Glomerular endothelial cell (primary cell): Measurements from ENCODE around the gene E2F8. TPM values are rescaled to one million over a fixed set of nuclear protein-coding genes. Genes with fewer than 3 reads are reported as not detected.

Experiments used
- DNase-seq: peaks from one replicate; pipeline ENCODE4 v3.0.0-alpha.2; 2011; ENCODE audit warnings: low read depth, low spot score; ENCODE audit errors: extremely low read depth
- total RNA-seq: library from RNA; depleted of rRNA; stranded (reverse); fragments of >200 nt; gene quantifications from 2 replicates; pipeline ENCODE4 v1.2.3, GENCODE V29; 2015

E2F8 gene
- total RNA-seq, 1 donor from 2014 or later = 2.3 TPM

DNA sequence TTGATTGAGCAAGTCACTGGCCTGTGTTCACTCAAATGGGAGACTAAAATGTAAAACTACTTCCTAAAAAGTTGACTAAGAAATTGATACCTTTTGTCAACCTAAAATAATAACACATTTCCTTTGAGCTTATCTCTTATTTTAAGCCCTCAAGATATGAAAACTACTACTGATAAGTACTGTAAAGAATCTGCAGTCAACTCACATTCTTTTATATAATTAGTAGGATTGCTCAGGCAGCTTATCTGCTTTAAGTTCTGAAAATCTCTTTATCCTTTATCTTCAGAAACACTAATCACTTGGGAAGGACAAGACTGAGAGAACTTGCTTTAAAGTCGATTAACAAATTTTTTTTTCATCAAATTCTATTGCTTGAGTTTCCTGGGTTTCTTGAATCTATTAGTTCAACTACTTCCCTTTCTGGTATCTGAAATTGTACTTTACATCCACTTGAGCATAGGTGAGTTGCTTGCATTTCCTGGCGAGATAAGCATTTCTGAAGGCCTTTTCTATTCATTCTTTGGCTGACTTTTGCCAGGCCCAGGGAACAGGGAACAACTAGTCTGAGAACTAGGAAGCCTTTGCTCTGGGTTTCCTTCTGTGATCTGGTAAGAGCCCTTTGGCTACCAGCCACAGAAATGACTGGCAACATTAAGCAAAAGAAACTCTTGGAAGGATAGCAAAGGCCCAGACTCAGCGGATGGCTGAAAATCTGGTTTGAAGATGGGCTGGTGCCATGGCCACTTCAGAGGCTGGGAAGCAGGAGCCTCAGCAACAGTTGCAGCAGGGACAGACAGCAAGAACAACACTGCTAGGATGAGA lies 19.6 kb downstream of the E2F8 start:
- DNase-seq = no peak

DNA sequence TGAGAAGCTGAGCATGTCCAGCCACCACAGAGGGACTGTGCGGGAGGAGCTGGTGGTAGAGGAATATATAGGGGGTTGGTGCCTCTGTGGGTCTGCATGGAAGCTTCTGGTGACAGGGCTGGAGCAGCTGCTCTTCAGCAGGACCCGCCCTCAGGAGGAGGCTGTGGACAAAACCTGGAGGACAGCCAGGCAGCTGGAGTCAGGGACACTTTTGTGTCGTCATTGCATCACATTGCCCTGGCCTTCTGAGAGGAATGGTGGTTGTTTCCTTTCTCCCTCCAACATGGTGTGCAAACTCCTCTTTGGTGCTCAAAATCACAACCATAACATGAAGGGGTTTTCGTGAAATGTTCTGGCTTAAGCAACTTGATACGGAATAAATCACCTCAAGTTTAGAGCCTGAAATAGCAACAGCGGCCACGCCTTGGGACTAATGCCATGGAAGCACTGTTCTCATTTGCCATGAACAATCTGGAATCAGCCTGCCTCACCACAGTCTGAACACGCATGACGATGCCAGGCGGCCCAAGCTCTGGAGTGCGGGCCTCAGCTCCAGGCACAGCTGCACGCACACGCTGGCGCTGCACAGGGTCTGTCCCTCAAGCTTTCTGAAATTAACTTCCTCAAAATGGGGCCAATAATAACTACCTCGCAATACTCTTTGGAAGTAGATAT lies 21.8 kb downstream of the E2F8 start:
- no peak for DNase-seq

DNA sequence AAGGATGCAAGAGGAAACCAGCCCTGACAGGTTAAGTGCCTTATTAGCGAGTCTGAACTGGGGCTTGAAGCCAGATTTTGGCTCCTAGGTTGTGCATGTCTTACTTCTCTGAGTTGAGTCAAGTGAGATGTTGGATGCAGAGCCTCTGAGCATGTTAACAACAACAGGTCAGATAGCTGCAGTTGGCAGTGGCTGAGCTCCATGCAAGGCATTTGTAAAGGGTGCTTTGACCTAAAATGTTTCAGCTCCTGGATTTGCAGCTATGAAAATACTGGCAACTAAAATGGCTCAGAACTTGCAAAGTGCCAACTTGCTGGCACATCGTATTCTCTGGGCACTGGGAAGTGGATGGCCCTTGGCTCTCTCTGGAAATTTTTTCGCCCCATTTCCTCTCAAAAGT lies 22.5 kb downstream of the E2F8 start:
- no peak for DNase-seq

- no peak for DNase-seq
Observed at GRCh38 chr11:19216709-19217374, 23.9 kb downstream of the E2F8 start.

GRCh38 chr11:19216021-19216420 lies 24.7 kb downstream of the E2F8 start:
- no peak for DNase-seq

DNA sequence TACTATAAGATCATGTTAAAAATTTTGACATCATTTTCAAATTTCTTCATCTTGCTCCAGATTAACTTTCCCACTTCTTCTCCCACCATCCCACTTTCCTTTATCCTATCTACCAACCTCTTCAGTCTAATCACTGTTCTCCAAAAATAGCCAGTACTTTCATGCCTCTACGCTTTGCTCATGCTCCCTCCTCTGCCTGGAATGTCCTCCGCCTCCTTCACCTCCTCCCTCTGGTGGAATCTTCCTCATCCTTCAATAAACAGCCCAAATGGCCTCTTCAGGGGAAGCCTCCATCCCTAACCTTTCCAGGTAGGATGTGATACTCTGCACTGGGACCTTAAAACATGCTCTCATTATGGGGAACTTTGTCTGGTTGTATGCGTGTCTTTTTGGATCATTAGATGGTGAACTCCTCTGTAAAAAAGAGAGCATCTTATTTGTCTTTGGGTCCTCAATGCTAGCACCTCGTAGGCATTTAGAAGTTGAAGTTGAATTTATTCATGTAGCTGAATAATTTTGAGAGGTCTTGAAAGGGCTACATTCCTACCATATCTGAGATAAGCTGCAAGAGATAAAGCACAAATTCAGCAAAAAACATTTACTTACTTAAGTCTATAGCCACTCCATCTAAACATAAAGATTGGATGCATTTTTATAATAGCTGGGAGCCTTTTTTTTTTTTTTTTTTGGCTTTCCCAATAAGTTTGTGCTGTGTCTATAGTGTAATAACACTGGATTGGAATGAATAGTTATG lies 31.0 kb downstream of the E2F8 start:
- DNase-seq = no peak

DNA sequence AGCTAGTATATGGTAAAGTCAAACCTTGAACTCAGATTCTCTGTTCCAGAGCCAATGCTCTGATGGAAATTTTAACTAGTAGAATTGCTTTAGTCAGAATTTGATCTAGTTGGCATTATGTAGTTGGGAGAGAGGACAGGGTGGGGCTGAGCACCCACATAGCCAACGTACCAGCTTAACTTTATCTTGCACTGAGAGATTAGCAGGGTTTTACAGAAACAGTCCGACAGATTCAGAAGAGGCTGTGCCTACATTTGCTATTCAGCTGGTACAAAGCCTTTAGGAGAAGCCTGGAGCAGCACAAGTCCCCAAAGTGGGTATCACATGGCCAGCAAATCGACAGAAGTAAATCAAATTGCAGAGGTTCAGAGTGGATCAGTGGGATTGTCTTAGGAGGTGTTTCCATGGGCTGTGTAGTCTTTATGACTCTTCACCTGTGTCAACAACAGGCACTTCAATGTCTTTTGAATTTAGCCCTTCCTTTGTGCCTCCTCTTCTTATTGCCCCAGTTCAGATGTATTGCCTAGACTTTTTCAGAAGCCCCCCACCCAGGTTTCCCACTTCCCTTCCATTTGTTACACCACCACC lies 31.7 kb downstream of the E2F8 start:
- DNase-seq = no peak

- no peak for DNase-seq
Observed at GRCh38 chr11:19208181-19208580, 32.6 kb downstream of the E2F8 start.

DNA sequence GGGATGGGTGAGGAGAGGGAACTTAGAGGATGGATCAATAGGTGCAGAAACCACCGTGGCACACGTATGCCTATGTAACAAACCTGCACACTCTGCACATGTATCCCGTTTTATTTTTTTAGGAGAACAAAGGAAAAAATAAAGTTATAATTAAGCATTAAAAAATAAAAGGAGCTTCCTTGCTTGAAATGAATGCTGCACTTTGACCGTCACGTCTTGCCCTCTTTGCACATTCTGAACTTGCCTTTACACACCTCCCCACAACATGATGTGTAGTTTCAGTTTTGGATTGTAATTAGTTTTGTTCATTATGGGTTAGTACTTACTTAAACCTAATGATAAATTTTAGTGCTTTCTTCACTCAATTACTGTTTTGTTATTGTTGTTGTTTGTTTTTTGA lies 35.9 kb downstream of the E2F8 start:
- DNase-seq = no peak

DNA sequence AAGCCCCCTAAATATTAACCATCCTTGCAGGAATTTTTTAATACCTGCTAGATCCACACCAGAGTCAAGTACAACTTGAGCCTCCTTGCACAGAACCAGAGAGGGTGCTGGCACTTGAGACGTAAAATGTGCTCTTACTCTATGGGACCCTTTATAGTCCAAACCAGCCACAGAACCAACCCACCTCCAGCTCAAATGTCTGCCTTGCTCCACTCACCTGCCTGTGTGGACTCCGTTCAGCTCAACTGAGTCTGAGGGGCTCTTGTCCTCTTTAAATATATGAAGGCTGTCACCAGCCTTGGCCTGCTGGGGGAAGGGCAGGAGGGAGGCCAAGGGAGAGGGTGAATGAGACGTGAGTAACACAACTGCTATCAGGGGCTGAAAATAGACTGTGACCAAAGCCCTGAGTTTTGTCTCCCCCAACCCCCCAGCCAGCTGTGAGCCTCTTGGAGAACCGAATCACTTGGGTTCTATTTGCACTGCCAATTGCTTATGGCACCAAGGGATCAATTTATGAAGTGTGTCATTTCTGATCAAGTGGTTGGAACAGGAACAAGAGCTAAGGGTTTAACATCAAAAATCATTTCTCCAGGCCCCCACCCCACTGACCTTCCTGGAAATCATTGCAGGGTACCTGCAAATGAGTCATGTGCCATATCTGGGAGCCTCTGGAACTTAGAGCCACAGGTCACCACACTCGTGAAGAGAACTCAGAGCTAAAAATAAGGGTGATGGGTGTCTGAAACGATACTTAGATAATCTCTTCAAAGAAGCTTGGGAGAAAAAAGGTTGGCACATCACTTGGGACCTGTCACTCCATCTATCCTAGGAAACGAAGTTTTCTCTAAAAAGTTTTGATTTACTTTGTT lies 38.8 kb downstream of the E2F8 start, which contains the start of gene CSRP3:
Gene CSRP3, minus strand, starts transcription at position 247 of the 869 bp plus-strand sequence. CDS start 9,535 bp downstream, outside the sequence.
- no peak for DNase-seq

DNA sequence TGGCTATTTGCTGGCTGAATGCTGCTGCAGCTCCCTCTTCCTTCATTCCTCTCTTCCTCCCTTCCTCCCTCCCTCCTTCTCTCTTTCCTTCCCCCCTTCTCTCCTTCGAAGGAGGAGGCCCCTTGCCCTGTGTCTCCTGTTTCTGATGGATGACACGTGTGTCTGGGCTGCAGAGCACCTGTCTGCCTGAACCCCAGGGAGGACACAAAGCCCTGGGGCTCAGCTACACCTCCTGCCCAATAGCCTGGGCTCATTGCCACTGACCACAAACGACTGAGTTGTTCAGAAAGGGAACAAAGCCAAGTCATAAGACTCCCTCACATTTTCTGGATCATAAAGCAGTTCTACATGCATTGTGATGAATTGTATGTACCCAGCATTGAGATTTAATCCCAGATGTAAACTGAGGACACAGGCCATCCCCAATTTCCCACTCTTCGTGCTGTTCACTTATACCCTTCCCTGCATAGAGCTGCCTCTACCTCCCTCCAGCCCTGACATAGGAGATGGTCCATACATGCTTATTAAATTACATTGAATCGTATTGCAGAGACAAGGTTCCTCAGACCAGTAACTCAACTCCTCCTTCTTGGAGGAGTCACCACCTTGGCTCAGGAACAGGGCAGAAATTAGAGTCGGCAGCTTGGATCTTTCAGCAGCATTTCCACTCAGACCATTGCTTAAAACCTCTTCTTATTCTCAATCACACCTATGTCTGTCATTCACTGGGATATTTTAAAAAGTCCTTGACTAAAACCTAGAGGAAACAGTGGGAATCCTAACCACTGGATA lies 40.1 kb downstream of the E2F8 start:
- no peak for DNase-seq

- DNase-seq = peak; percentile 20
Observed at GRCh38 chr11:19199771-19200170, 41.0 kb downstream of the E2F8 start.

DNA sequence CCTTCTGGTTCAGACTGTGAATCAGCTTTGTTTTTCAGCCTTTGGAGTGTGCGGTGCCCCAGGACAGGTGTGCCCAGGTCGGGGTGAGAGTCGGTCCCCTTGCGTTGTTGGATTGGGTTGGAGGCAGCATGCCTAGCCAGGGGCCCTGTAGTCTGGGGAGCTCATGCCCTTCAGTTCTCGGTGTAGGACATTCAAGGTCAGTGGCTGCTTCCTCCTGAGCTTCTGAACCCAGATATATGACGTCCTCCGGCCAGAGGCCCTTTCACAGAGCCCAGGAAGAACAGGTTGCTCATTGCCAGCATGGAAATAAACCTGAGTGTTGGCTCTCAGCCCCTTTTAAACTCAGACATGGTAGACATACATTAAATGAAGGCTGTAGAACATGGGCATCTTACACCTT lies 41.7 kb downstream of the E2F8 start:
- no peak for DNase-seq

DNA sequence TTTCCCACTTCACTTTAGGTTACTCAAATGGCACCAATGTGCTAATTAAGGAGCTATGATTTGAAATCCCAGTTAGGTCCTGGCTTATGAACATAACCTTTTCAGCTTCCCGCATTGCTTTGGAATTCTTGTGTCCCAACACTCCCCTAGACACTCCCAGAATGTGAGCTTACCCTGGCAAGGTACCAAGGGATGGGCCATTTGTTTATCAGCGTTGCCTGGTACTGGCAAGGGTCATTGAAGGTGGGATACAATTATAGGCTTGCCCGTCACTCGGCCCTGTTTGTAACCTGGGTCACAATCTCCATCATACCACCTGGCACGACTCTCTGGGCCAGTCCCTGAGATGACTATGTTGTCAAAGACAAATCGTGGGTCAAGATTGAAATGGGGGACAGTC lies 44.3 kb downstream of the E2F8 start:
- no peak for DNase-seq

- no peak for DNase-seq
Observed at GRCh38 chr11:19194620-19195308, 46.0 kb downstream of the E2F8 start.

GRCh38 chr11:19193916-19194315 lies 46.8 kb downstream of the E2F8 start:
- DNase-seq = no peak

DNA sequence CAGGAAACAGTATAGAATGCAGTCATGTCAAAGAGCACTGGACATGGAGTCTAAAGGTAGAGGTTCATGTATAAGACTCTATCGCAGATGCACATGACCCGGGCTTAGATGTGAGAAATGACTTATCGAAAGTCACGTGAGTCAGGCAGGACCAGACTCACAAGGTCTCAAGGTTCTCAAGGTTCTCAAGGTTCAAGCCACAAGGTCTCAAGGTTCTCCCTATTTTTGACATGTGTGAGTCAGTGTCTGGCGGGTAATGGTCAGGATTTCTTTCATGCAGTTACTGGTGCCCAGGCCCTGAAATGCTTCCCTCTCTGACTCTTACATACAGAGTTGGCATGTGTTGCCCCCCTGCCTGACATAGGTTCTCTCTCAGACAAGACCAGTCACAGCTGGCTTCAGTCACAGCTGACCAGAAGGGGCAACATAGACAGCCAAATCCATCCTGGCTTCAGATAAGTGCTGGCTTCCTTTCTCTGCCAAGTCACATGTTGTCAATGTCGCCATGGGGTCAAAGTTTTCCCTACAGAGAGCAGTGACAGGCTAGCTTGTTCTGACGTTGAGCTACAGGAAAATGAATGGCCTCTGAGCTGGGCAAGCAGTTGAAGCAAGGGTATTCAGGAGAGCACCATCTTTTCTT lies 49.1 kb downstream of the E2F8 start:
- DNase-seq = no peak

DNA sequence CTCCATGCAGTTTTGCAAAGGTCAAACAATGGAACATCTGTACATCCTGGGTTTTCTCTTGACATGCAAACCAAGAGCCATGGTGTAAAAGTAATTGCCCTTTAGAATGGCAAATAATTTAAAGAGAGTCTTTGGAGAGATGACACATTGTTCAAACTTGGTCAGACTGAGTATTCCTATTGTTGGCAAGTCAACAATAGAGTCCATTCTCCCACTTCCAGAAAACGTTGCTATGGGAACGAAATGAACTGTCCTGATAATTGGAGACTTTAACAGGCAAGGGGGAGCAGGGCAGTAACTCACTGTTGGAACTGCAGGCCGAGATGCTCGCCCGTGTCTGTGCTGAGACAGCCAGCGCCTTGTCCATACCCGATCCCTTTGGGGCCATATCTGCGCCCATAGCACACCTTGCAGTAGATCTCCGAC lies 52.9 kb downstream of the E2F8 start:
- DNase-seq = no peak
